Osteocyte (in vitro differentiated cells): ENCODE measurements around the gene SEMA3A. TPM values are rescaled to one million over a fixed set of nuclear protein-coding genes. Genes with fewer than 3 reads are reported as not detected.

ENCODE experiments used
- DNase-seq: peaks from one replicate; pipeline ENCODE4 v3.0.0; 2021; ENCODE audit warnings: mixed read lengths; ENCODE audit not compliant: unreplicated experiment; ENCODE audit errors: extremely low spot score
- H3K27ac Mint-ChIP-seq: one replicate; pipeline ENCODE4 v1.8.0; 2021; ENCODE audit warnings: mild to moderate bottlenecking, mixed read lengths; ENCODE audit not compliant: unreplicated experiment
- H3K27me3 Mint-ChIP-seq: one replicate; pipeline ENCODE4 v1.8.0; 2021; ENCODE audit warnings: mixed read lengths; ENCODE audit not compliant: unreplicated experiment
- H3K36me3 Mint-ChIP-seq: one replicate; pipeline ENCODE4 v1.8.0; 2021; ENCODE audit warnings: mixed read lengths; ENCODE audit not compliant: unreplicated experiment
- H3K4me1 Mint-ChIP-seq: one replicate; pipeline ENCODE4 v1.8.0; 2021; ENCODE audit warnings: mixed read lengths; ENCODE audit not compliant: unreplicated experiment
- H3K4me3 Mint-ChIP-seq: one replicate; pipeline ENCODE4 v1.8.0; 2021; ENCODE audit warnings: mild to moderate bottlenecking, moderate library complexity, mixed read lengths; ENCODE audit not compliant: unreplicated experiment
- H3K9me3 Mint-ChIP-seq: one replicate; pipeline ENCODE4 v1.8.0; 2021; ENCODE audit warnings: mixed read lengths; ENCODE audit not compliant: unreplicated experiment
- CTCF ChIP-seq: fragments of 200-600 bp; sonication (generic); IDR thresholded peaks from 2 replicates; pipeline ENCODE4 v1.5.0; 2021; ENCODE audit warnings: antibody characterized with exemption, mild to moderate bottlenecking, moderate library complexity
- total RNA-seq: library from RNA; stranded (reverse); gene quantifications from 2 replicates; pipeline ENCODE4 v1.2.1, GENCODE V29; 2021

Gene SEMA3A
- total RNA-seq, 1 donor from 2014 or later: 2.4 TPM

- no peak for TF ChIP-seq CTCF
- Mint-ChIP-seq H3K4me1 (peaks cover 24% of the 10 kb centered on the region), H3K4me3 (no peak overlapping the region), H3K27me3 (no peaks in the 10 kb centered on the region), H3K9me3 (no peaks in the 10 kb centered on the region), H3K27ac (no peak overlapping the region), H3K36me3 (no peaks in the 10 kb centered on the region)
- no peak for DNase-seq
Measured at GRCh38 chr7:84047085-84047484, 147.5 kb downstream of the SEMA3A start.

GRCh38 chr7:84044834-84045233 lies 149.8 kb downstream of the SEMA3A start:
- Mint-ChIP-seq H3K36me3 (no peaks in the 10 kb centered on the region), H3K4me1 (peaks cover 31% of the 10 kb centered on the region), H3K9me3 (no peaks in the 10 kb centered on the region), H3K27me3 (no peaks in the 10 kb centered on the region), H3K27ac (no peak overlapping the region), H3K4me3 (no peak overlapping the region)
- no peak for TF ChIP-seq CTCF
- DNase-seq: no peak

DNA sequence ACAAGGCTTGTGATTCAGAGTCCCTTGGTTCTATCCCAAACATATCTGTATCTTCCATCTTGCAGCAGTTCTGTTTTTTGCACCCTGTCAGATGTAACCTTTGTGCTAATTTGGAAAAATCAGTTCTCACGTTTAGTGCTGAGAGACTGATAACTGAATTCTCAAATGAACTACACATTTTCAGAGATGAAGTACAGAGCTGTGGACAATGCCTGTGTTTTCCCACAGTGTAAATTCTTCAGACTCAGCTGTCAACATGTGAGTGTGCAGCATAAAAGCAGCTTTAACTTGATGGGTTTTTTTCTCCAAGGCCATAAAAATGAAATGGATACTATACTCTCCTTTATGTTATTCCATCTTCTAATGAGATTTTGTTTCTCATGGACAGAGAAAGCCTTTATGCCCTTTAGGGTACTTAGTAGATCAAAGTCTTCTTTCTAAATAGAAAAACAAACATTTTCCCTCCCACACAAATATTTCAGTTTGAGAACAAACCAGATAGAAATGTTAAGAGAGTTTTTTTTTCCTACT lies 150.9 kb downstream of the SEMA3A start:
- DNase-seq: no peak
- Mint-ChIP-seq H3K4me3 (no peak overlapping the region), H3K4me1 (peaks cover 24% of the 10 kb centered on the region), H3K27ac (no peak overlapping the region), H3K36me3 (no peaks in the 10 kb centered on the region), H3K9me3 (no peaks in the 10 kb centered on the region), H3K27me3 (no peaks in the 10 kb centered on the region)
- TF ChIP-seq CTCF: no peak

DNA sequence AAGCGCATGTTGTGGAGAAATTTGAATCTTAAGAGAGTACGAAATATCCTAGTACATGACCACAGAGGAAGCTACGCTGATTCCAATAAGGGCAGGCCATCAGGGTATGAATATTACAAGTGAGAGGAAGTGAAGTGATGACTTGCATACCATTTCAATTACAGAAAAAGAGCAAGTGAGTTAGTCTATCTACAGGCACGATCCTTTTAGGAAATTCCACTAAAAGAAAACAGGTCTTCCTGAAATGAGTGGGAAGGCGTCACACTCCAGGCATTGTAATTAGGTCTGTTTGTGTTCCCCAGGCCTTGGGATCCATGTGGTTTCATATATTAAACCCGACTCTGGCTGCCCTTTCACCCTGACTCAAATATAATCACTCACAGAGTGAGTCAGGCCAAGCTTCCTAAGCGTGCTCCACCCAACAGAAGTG lies 152.5 kb downstream of the SEMA3A start:
- H3K27ac Mint-ChIP-seq: peak overlapping the region; percentile 81
- no peak overlapping the region for H3K4me3 Mint-ChIP-seq
- H3K4me1 Mint-ChIP-seq: peaks cover 24% of the 10 kb centered on the region
- no peaks in the 10 kb centered on the region for H3K36me3 Mint-ChIP-seq
- H3K9me3 Mint-ChIP-seq: no peaks in the 10 kb centered on the region
- DNase-seq: no peak
- H3K27me3 Mint-ChIP-seq: no peaks in the 10 kb centered on the region
- TF ChIP-seq CTCF: no peak

- H3K27me3 Mint-ChIP-seq: no peaks in the 10 kb centered on the region
- peak overlapping the region; percentile 81 for H3K27ac Mint-ChIP-seq
- H3K36me3 Mint-ChIP-seq: no peaks in the 10 kb centered on the region
- TF ChIP-seq CTCF: no peak
- no peak for DNase-seq
- H3K9me3 Mint-ChIP-seq: no peaks in the 10 kb centered on the region
- no peak overlapping the region for H3K4me3 Mint-ChIP-seq
- peaks cover 24% of the 10 kb centered on the region for H3K4me1 Mint-ChIP-seq
Measured at GRCh38 chr7:84041649-84042048, 152.9 kb downstream of the SEMA3A start.
